ENCODE measurements around the gene SORCS3.

SORCS3 gene

GRCh38 chr10:105278439-105278838, 637.3 kb downstream of the SORCS3 start:
- no peak for DNase-seq

DNA sequence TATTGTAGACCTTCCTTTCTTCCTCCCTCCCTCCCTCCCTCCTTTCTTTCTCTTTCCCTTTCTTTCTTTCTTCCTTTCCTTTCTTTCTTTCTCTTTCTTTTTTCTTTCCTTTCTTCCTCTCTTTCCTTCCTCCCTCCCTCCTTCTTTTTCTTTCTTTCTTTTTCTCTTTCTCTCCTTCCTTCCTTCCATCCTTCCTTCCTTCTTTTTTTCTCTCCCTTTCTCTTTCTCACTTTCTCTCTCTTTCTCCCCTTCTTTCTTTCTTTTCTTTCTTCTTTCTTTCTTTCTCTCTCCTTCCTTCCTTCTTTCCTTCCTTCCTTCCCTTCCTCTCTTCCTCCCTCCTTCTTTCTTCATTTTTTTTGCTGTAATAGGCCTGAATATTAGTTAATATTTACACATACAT, 638.0 kb downstream of the SORCS3 start:
- no peak for DNase-seq

GRCh38 chr10:105280895-105281294, 639.8 kb downstream of the SORCS3 start:
- DNase-seq = no peak

DNA sequence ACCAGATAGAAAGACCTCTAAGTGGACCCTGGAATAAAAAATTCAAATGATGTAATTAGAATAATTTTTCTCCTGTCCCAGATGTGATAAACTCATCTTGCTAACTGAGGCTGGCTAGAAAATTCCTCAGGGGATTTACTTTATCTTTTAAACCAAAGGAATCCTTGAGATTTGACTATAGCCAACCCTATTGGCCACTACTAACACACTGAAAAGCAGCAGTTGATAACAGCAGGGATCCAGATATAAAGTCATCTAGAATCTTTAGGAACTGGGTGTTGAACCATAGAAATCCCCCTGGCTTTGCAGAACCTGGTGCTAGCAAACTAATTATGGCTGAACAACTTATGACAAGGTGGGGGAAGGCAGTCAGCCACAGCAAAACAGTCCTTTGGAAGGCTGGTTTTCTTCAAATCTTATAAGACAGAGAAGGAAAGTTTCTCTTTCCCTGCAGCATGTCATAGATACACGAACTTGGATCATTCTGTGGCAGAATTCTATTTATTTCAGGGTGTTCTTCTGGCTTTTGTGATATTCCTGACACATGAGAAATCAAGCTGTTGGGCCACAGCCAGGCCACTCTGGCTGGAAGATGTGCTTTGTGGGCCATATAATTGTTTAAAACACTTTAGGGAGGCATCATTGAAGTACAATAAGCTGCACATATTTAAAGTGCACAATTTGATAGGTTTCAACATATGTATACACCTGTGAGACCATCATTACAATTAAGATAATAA, 643.6 kb downstream of the SORCS3 start:
- DNase-seq = no peak

DNA sequence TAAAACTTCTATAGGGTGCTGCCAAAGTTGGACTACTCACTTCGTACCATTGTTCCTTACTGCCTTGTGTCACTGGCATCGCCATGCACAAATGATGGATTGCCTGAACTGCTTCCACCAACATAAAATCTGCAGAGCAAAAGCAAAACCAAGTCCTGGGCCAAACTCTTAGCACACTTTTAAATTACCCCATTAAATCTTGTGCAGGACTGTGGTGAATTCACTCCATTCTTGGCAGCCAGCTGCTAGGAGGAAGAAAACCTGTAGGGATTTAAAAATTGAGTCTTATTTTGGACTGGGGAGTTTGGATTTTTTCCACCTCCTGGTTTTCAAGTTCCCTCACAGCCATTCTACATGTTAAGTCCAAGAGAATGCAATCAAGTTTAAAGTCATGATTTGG, 646.9 kb downstream of the SORCS3 start:
- peak; percentile 32 to 70 for DNase-seq

DNA sequence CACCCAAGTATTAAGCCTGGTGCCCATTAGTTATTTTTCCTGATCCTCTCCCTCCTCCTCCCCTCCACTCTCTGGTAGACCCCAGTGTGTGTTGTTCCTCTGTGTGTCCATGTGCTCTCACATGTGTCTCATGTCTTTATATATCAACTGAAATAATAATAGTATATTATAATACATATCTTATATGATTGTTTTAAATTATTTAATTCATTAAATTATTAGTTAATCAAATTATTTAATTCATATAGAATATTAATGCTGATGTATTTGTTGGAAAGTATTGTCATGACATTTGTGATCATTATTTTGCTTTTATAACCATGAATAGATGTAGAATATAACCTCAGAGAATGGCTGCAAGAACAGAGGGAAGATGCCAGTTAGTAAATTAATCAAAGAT, 647.5 kb downstream of the SORCS3 start:
- DNase-seq = no peak

- no peak for DNase-seq
Observed at GRCh38 chr10:105291571-105291970, 650.5 kb downstream of the SORCS3 start.

- no peak for DNase-seq
Observed at GRCh38 chr10:105292236-105292635, 651.1 kb downstream of the SORCS3 start.

All from NCI-H446 (cell line).